HS-27A (cell line): Measurements from ENCODE around the gene SELL.
"Not testable (repeated sequence)": the region's sequence is repeated elsewhere in the genome, so short reads cannot be mapped to it uniquely, and the experiment has no call there.

ENCODE experiments used
- DNase-seq: peaks from one replicate; pipeline ENCODE4 v3.0.0-alpha.2; 2012; ENCODE audit warnings: low read depth, missing footprints

SELL gene

DNA sequence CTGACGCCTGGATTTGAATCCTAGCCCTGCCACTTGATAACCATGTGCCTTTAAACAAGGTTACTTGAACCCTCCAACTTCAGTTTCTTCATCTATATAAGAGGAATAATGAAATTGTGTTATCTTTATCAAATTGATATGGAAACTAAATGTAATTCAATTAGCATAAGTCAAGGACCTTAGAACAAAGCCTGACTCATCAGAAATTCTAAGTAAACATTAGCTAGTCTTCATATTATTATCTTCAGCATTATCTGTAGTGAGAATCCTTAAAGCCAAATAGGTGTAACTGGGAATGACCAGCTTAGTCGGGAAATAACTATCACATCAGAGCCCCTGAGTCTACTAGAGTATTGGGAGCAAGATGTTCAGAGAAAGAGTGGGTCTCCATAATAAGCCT lies 6.6 kb downstream of the SELL start:
- no peak for DNase-seq

DNA sequence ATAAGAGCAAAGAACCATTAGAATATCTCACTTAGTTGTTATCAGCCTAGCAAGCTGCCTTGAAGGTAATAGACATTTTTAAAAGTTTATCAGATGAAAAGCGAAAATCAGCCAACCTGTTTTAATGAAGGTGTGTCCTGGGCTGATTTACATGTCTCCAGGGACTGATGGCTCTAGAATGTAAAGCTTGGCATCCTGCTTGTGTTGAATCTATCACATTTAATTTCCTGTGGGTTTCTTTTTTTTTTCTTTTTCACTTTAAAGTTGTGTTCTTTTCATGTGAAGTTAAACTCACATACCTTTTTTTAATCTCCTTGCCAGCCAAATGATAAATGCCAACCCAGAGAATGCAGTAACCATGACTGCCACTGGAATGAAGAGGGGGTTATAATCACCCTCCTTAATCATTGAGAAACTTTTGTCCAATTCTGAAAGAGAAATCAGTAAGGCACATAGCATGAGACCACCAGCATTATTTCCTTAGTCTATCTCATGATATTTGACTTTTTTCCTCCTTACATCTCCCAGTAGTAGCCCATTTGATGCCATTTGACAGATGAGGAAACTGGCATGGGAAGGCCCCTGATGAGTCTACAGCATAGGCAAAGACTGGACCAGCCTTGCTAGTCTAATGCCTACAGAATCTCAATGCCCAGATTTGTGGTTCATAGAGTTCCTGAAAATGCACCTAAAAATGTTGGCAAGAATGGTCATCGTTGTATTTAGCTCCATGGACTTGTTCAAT lies 10.0 kb downstream of the SELL start:
- no peak for DNase-seq

DNA sequence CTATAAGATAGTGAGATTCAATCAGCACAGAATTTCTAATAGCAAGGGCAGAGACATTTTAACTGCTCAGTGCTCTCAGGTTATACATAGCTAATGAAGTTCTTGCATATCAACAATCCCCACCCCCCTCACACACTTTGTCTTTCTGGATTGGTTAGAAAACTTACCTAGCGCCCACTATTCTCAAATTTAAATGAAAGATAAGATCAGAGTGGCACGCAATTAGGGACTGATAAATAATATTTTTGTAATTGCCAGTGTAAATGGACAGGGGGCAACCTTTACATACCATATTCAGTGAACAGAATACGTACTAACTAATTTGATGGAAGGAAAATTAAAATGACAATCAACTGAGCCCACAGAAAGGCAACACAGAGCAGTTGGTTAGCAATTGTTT lies 11.7 kb downstream of the SELL start:
- no peak for DNase-seq

DNA sequence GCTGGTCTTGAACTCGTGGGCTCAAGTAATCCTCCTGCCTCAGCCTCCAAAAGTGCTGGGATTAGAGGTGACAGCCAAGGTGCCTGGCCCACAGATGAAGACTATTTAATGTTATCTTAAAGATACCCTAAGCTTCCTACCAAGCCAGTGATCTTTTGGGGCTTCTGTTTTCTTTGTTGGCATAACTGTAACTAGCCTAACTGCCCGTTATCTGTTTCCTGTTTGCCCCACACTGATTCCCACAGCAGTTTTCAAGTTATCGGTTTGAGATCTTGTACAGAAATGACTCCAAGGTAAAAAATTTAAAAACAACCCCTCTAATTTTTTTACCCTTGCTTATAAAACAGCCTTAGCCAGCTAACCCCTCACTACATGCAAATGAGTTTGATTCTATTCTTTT lies 12.4 kb downstream of the SELL start:
- DNase-seq, result no peak

DNA sequence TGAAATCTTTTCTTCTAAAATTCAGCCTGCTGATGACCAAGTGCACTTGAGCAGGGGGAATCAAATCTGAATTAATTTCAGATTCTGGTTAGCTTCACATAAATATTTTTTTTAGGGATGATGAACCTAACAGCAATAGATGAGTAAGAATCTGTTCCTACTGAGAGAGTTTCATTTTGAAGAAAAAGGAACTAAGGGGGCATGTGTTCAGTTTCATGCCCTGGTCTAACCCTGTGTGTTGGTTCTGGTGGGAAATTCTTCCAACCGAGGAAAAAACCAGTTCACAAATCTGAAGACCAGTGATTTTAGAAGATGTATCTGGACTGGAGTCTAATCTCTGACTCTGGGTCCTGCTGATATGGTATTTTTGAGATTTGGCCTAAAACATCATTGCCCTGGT lies 13.7 kb downstream of the SELL start:
- DNase-seq, result no peak

DNA sequence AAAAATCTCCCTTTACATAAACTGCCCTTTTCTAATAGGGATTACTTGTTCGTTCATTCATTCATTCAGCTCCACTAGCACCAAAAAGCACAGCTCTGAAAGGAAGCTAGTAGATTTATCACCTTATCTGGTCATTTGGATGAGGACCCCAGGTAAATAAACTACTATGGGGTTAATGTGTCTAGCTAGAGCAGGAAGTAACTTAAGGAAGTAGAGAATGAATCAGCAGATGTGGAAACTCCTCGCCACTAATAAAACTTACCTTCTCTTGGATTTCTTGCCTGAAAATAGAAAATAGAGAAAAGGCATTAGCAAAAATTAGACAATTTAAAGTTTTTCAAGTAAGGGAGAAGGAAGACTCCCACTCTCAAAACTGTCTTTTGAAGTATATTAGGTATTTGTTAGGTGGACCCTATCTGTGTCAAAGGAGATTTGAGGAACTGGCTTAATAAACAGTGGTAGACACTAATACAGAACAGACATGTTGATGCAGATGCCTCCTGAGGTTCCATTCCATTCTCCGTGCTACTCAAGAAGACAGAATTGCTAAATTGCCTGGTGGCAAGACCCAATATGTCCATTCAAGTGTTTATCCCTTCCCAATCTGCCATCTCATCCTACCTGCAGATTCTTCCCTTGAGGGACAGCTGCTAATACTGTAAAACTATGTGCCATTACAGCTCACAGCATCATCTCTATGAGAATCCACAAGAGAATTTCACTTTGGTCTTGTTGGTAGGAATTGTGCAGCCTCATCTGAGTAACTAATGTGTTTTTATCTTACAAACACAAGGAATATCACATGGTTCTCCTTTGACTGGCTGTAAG lies 14.9 kb downstream of the SELL start:
- no peak for DNase-seq

DNA sequence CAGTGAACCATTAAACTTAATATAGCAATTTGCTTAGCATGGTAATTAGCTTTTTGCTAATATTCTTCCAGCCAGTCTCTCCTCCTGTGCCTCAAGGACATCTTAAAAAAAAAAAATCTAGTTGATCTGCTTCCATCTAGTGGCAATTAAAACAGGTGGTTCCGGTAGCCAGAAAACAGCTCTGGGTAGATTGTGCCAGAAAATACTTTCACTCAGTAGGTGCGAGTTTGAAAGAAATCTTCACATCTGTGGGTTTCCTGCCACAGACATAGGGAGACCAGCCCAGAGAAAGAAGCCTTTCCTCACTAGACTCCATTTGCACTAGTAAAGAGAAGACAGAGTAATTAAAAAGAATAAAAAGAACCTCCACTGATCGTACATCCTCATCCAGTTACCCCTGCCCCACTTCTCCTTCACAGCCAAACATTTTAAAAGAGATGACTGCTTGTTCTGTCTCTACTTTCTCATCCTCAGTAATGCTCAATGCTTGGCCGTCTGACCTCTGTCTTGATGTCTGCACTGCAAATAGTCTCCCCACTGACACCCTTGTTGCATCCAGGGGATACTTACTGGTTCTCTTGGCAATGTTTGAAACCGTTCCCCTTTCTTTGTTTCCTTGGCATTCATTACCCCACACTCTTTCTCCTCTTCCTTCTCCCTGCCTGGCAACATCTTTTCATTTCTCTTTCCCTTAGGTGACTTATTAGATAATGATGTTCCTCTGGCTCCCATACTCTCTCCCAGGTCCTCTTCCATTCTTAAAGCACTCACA lies 16.9 kb downstream of the SELL start:
- DNase-seq, result no peak

DNA sequence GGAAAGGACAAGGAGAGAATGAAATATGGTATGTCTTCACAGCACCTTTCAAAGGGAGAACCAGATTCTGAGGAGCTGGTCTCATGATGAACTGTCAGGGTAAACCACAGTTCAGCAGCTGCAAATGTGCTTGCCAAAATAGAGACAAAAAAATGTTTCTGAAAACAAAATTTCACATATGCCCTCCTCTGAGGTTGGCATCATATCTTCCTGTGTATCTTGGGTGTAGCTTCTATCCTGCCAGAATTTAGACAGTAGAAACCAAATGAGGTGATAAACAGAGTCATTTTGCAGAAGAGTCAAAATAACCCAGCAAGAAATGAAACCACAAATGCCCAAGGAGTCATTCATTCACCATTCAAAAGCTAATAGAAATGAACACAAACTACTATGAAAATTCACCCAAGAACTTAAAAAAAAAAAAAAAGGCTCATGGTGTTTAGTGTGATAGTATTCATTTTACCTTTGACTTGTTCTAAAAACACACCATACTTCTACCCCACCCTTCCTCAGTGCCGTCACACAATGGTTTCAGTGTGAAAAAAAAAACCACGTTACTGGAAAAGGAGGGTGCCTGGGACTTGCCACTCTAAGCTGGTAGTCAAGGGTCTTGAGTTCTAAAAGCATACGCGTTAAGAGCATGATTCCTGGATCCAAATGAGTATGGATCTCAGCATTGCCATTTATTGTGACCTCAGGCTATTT lies 18.5 kb downstream of the SELL start:
- DNase-seq, result no peak

DNA sequence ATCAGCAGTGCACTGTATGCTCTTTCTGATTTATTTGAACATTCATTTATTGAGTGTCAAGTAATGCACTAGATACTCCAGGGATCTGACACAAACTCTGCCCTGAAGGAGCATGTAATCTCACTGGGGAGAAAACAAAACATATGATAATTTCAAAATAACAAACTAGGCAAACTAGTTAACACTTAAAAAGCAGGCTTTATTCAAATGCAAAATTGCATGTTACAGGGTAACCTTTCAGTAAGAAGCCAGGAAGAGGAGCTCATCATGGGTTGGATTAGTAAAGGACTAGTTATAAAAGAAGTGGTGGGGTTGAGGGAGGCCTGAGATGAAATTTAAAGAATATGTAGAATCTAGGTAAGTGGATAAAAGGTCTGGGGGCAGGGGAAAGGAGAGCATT lies 20.9 kb downstream of the SELL start:
- DNase-seq, result no peak

DNA sequence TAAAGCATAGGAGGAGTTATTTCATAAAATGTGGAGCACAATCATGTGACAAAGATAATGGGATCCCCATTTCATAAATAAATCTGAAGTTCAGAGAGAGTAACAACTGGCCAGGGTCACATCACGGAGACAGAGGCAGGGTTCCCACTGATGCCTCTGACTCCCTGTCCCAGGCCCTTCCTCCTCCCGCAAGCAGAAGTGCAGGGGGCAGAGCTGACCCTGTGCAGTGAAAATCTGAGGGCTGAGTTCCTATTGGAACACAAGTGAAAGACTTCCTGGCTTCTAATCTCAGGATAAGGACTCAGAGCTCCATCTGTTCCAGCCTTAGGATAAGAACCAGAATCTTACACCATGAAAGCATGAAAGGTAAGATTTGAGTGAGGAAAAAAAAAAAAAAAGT lies 22.0 kb downstream of the SELL start:
- no peak for DNase-seq

DNA sequence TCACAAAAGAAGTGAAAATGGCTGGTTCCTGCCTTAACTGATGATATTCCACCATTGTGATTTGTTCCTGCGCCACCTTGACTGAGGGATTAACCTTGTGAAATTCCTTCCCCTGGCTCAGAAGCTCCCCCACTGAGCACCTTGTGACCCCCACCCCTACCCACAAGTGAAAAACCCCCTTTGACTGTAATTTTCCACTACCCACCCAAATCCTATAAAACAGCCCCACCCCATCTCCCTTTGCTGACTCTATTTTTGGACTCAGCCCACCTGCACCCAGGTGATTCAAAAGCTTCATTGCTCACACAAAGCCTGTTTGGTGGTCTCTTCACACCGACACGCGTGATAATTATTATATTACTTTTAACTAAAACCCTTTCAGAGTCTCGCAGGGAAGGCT lies 23.0 kb downstream of the SELL start:
- DNase-seq, result not testable (repeated sequence)

DNA sequence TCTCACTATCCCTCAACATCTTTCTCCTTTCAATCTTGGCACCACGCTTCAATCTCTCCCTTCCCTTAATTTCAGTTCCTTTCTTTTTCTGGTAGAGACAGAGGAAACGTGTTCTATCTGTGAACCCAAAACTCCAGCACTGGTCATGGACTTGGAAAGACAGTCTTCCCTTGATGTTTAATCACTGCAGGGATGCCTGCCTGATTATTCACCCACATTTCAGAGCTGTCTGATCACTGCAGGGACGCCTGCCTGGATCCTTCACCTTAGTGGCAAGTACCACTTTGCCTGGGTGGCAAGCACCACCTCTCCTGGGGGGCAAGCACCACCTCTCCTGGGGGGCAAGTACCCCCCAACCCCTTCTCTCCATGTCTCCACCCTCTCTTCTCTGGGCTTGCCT lies 27.8 kb downstream of the SELL start:
- no peak for DNase-seq

DNA sequence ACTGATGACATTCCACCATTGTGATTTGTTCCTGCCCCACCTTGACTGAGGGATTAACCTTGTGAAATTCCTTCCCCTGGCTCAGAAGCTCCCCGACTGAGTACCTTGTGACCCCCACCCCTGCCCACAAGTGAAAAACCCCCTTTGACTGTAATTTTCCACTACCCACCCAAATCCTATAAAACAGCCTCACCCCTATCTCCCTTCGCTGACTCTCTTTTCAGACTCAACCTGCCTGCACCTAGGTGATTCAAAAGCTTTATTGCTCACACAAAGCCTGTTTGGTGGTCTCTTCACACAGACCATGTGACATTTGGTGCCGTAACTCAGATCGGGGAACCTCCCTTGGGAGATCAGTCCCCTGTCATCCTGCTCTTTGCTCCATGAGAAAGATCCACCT lies 28.3 kb downstream of the SELL start:
- DNase-seq, result not testable (repeated sequence)

DNA sequence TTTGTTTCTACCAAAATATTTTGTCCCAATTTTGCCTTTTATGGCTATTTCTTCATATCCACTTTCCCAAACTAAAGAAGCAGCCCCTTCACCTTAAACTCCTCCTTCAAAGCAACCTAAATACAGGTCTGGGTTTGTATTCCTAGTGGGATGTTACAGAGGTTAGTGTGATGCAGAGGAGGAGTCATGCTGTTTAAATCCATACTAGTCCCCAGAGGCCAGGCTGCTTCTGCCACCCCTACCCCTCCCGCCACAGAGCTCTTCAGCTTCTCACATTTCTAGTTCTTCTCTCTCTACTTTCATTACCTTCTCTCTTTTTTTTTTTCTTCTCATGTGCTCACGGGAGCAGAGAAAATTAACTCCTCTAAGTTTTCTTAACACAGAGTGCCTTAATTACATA lies 29.3 kb downstream of the SELL start:
- DNase-seq, result no peak

DNA sequence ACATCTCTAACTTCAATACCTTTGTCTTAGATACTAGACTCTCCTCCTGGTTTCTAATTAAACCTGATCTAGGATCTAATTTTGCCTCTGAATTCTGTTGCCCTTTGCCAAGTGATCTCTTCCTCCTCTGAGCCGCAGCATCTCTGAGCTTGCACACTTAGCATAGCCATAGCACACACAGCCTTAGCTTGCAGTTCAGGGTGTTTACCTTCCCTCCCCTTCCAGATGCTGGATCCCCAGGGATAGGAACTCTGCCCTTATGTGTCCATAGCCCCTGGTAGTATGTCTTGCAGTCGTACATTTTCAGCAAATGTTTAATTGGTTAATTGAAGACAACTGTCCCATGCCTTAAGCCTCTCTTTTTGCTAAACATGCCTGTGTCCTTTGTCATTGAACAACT lies 30.3 kb downstream of the SELL start:
- no peak for DNase-seq

DNA sequence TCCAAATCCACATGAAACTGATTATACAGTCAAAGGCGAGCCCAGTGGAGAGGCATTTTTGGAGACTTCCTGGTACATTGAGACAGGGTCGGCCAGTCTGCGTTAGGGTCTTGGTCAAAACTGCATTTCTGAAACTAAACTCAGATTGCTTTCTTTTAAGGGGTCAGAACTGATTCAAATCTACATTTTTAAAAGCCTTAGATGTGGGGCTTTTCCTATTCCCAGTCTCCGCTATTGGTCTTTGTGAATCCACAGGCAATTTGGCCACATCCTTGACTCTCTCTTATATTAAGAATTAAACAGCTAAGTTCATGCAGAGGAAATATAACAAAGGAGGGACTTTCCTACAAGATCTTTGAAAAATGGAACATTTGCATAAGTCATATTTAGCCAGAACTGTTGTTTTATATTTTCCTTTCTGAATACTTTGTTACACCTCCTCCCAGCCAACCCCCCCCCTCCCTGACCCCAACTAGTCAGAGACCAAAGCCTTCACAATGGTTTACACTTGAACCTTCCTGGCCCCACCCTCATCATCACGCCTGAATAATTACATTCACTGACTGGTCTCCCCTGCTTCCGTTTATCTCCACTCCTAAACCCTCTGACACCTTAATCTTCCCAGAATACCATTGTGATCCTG lies 30.9 kb downstream of the SELL start:
- no peak for DNase-seq

DNA sequence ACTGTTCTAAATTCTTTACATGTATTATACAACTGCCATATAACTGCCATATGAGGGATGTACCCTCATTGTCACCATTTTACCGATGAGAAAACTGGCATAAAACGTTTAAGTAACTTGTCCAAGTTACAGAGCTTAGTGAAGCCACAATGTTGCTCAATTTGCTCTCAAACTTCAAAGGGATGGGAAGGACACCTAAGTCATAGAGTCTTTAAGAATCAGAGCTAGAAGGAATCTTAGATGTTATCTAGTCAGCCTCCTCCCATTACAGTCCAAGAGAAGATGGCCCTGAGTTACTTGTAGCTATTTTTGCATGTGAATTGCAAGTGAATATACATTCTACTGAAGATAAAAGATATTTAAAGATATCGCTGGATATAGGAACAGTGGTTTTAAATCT lies 31.7 kb downstream of the SELL start:
- DNase-seq, result no peak

DNA sequence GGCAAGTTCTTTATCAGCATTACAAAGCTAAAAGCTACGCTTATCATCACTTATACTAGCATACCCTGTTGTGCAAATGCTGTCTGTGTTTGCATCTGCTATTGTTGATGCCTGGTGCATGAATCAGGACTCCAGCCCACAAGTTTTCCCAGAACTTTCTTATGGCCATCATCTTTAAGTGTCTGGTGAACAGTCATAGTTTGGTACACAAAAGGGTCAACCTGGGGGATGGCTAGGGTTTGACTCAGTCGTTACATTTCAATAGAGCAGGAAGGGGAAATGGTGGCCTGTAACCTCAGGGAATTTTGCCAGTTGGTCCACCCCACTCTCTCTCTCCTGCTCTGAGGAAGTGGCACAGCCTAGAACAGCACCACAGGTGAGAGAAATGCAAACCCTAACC lies 35.4 kb downstream of the SELL start:
- no peak for DNase-seq

DNA sequence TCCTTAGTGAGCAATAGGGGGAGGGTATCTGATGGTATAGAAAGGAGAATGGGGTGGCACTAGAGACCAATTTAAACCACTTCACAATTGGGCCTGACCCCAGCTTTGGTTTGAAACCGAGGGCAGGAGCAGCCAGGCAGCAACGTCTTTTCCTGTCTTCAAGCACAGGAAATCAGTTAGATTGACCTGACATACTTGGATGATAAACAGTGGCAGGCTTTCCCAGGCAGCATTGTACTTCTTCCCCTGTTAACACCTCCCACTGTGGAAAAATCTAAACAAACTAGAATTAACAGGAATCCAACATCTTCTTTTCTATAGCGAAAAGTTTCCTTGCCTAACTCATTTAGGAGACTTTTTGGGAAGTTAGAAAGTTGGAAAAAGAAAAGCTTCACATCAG lies 40.6 kb downstream of the SELL start:
- DNase-seq, result no peak

DNA sequence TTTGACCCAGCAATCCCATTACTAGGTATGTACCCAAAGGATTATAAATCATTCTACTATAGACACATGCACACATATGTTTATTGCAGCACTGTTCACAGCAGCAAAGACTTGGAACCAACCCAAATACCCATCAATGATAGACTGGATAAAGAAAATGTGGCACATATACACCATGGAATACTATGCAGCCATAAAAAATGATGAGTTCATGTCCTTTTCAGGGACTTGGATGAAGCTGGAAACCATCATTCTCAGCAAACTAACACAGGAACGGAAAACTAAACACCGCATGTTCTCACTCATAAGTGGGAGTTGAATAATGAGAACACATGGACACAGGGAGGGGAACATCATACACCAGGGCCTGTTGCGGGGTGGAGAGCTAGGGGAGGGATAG lies 41.2 kb downstream of the SELL start:
- not testable (repeated sequence) for DNase-seq

DNA sequence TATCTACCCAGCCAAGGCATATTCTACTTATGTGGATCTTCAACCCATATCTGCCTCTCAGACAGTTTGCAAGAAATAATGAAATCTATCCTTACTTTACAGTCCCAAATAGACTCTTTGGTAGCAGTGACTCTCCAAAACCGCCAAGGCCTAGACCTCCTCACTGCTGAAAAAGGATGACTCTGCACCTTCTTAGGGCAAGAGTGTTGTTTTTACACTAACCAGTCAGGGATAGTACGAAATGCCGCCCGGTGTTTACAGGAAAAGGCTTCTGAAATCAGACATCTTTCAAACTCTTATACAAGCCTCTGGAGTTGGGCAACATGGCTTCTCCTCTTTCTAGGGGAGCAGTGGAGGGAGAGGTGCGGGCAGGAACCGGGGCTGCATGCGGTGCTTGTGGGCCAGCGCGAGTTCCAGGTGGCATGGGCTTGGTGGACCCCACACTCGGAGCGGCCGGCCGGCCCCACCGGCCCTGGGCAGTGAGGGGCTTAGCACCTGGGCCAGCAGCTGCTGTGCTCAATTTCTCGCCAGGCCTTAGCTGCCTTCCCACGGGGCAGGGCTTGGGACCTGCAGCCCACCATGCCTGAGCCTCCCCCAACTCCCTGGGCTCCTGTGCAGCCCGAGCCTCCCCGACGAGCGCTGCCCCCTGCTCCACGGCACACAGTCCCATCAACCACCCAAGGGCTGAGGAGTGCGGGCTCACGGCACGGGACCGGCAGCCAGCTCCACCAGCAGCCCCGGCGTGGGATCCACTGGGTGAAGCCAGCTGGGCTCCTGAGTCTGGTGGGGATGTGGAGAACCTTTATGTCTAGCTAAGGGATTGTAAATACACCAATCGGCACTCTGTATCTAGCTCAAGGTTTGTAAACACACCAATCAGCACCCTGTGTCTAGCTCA lies 43.5 kb downstream of the SELL start:
- not testable (repeated sequence) for DNase-seq
